ENCODE results near the gene BCAS3.

DNA sequence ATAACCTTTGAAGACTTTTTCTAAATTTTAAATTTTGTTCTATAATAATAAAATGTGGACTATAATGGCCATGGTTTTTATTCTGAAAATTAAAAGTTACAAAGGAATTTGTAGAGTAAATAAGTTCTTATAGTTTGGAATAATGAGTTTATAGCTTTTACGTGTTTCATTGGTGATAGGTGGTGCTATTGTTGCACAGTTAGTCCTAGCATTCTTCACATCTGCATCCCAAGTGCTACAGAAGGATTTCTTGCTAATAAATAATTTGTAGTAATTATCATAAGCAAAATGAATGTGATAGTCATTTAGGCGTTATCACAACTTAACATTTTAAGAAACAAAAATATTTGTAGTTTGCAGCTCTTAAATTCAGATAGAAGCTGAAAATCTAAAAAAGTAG, 67.9 kb downstream of the BCAS3 start:
- TF ChIP-seq, protein P1, sequence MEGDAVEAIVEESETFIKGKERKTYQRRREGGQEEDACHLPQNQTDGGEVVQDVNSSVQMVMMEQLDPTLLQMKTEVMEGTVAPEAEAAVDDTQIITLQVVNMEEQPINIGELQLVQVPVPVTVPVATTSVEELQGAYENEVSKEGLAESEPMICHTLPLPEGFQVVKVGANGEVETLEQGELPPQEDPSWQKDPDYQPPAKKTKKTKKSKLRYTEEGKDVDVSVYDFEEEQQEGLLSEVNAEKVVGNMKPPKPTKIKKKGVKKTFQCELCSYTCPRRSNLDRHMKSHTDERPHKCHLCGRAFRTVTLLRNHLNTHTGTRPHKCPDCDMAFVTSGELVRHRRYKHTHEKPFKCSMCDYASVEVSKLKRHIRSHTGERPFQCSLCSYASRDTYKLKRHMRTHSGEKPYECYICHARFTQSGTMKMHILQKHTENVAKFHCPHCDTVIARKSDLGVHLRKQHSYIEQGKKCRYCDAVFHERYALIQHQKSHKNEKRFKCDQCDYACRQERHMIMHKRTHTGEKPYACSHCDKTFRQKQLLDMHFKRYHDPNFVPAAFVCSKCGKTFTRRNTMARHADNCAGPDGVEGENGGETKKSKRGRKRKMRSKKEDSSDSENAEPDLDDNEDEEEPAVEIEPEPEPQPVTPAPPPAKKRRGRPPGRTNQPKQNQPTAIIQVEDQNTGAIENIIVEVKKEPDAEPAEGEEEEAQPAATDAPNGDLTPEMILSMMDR (IDR thresholded peaks at IDR 0.05; ENCODE audit: insufficient read depth, low read depth, low read length), result no peak
- no peak for TF ChIP-seq EZH2 (IDR thresholded peaks at IDR 0.05; ENCODE audit: insufficient read depth, low read length)
